WTC11 (cell line): ENCODE data around the gene HIPK2.

ENCODE experiments used
- CREM ChIP-seq: sonication (generic); formaldehyde crosslinking; IDR thresholded peaks from 2 replicates; pipeline ENCODE4 v1.8.1; 2022; ENCODE audit warnings: mild to moderate bottlenecking, missing genetic modification reagents, moderate library complexity
- CTCF ChIP-seq: fragments of 200-600 bp; IDR thresholded peaks from 2 replicates; pipeline ENCODE4 v1.8.0; 2022; ENCODE audit warnings: antibody characterized with exemption
- TF ChIP-seq, protein P1 (sequence below): fragments of 250-450 bp; sonication (Bioruptor Pico); IDR thresholded peaks from 2 replicates; pipeline ENCODE4 v1.8.0; 2021; ENCODE audit warnings: mild to moderate bottlenecking

GRCh38 chr7:139738101-139738489, 39.7 kb downstream of the HIPK2 start:
- TF ChIP-seq CTCF (no peak), CREM (CRISPR knock-in tag) (no peak)
- TF ChIP-seq, protein P1, sequence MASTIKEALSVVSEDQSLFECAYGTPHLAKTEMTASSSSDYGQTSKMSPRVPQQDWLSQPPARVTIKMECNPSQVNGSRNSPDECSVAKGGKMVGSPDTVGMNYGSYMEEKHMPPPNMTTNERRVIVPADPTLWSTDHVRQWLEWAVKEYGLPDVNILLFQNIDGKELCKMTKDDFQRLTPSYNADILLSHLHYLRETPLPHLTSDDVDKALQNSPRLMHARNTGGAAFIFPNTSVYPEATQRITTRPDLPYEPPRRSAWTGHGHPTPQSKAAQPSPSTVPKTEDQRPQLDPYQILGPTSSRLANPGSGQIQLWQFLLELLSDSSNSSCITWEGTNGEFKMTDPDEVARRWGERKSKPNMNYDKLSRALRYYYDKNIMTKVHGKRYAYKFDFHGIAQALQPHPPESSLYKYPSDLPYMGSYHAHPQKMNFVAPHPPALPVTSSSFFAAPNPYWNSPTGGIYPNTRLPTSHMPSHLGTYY (CRISPR knock-in tag), result no peak
